IPS-18a (cell line): ENCODE results near the gene SOX5.
A peak's percentile ranks its signal among the peaks of the same experiment; 100 is the strongest.

Source experiments
- H3K27ac ChIP-seq: one replicate; pipeline ENCODE4 v1.5.1; 2013; ENCODE audit warnings: low read length
- H3K27me3 ChIP-seq: one replicate; pipeline ENCODE4 v1.6.1; 2013; ENCODE audit warnings: mild to moderate bottlenecking, low read length; ENCODE audit not compliant: control insufficient read depth, insufficient read depth
- H3K36me3 ChIP-seq: one replicate; pipeline ENCODE4 v1.6.1; 2013; ENCODE audit warnings: low read depth, low read length; ENCODE audit not compliant: control insufficient read depth
- H3K4me1 ChIP-seq: one replicate; pipeline ENCODE4 v1.6.1; 2013; ENCODE audit warnings: low read depth, low read length; ENCODE audit not compliant: control insufficient read depth
- H3K4me3 ChIP-seq: one replicate; pipeline ENCODE4 v1.5.1; 2013; ENCODE audit warnings: low read length
- H3K9ac ChIP-seq: one replicate; pipeline ENCODE4 v1.6.1; 2013; ENCODE audit warnings: mild to moderate bottlenecking, low read length, moderate library complexity
- H3K9me3 ChIP-seq: one replicate; pipeline ENCODE4 v1.6.1; 2013; ENCODE audit warnings: low read depth, low read length; ENCODE audit not compliant: control insufficient read depth

The SOX5 gene

GRCh38 chr12:23587833-23588559, 361.5 kb downstream of the SOX5 start:
- Histone ChIP-seq H3K4me1 (peaks cover 17% of the 10 kb centered on the region), H3K9me3 (no peaks in the 10 kb centered on the region), H3K27ac (no peak overlapping the region), H3K36me3 (no peaks in the 10 kb centered on the region), H3K9ac (no peak overlapping the region), H3K27me3 (no peaks in the 10 kb centered on the region), H3K4me3 (no peak overlapping the region)

GRCh38 chr12:23585782-23586163, 363.7 kb downstream of the SOX5 start:
- Histone ChIP-seq H3K9ac (peak overlapping the region; percentile 78), H3K36me3 (no peaks in the 10 kb centered on the region), H3K4me1 (peaks cover 23% of the 10 kb centered on the region), H3K27me3 (no peaks in the 10 kb centered on the region), H3K9me3 (no peaks in the 10 kb centered on the region), H3K27ac (peak overlapping the region; percentile 95), H3K4me3 (peak overlapping the region; percentile 30)

- Histone ChIP-seq H3K4me3 (peak overlapping the region; percentile 30), H3K9me3 (no peaks in the 10 kb centered on the region), H3K9ac (peak overlapping the region; percentile 78), H3K36me3 (no peaks in the 10 kb centered on the region), H3K27me3 (no peaks in the 10 kb centered on the region), H3K4me1 (peaks cover 23% of the 10 kb centered on the region), H3K27ac (peak overlapping the region; percentile 95)
These were observed 364.2 kb downstream of the SOX5 start for GRCh38 chr12:23585156-23585781.

- Histone ChIP-seq H3K27ac (no peak overlapping the region), H3K27me3 (no peaks in the 10 kb centered on the region), H3K4me3 (no peak overlapping the region), H3K9me3 (no peaks in the 10 kb centered on the region), H3K4me1 (peaks cover 23% of the 10 kb centered on the region), H3K36me3 (no peaks in the 10 kb centered on the region), H3K9ac (no peak overlapping the region)
These were observed 367.6 kb downstream of the SOX5 start for GRCh38 chr12:23581913-23582312.

- Histone ChIP-seq H3K9me3 (no peaks in the 10 kb centered on the region), H3K27ac (no peak overlapping the region), H3K36me3 (no peaks in the 10 kb centered on the region), H3K9ac (no peak overlapping the region), H3K4me1 (peaks cover 7% of the 10 kb centered on the region), H3K4me3 (no peak overlapping the region), H3K27me3 (no peaks in the 10 kb centered on the region)
These were observed 370.2 kb downstream of the SOX5 start for GRCh38 chr12:23579257-23579656.

GRCh38 chr12:23576372-23576771, 373.1 kb downstream of the SOX5 start:
- Histone ChIP-seq H3K4me1 (no peaks in the 10 kb centered on the region), H3K9ac (no peak overlapping the region), H3K27me3 (no peaks in the 10 kb centered on the region)

GRCh38 chr12:23569356-23569755, 380.1 kb downstream of the SOX5 start:
- Histone ChIP-seq H3K9me3 (no peaks in the 10 kb centered on the region), H3K4me1 (no peaks in the 10 kb centered on the region), H3K9ac (no peak overlapping the region), H3K27ac (no peak overlapping the region), H3K36me3 (no peaks in the 10 kb centered on the region), H3K27me3 (no peaks in the 10 kb centered on the region), H3K4me3 (no peak overlapping the region)

More at GRCh38 chr12:23576372-23576771, 373.1 kb downstream of the SOX5 start:
- H3K27ac ChIP-seq, result no peak overlapping the region
- no peak overlapping the region for H3K4me3 ChIP-seq
- H3K9me3 ChIP-seq, result no peaks in the 10 kb centered on the region
- no peaks in the 10 kb centered on the region for H3K36me3 ChIP-seq

GRCh38 chr12:23566133-23566532, 383.3 kb downstream of the SOX5 start:
- no peak overlapping the region for H3K9ac ChIP-seq
- H3K27me3 ChIP-seq, result no peaks in the 10 kb centered on the region
- H3K4me3 ChIP-seq, result no peak overlapping the region
- H3K36me3 ChIP-seq, result no peaks in the 10 kb centered on the region
- H3K9me3 ChIP-seq, result no peaks in the 10 kb centered on the region
- H3K27ac ChIP-seq, result no peak overlapping the region
- H3K4me1 ChIP-seq, result peaks cover 6% of the 10 kb centered on the region

GRCh38 chr12:23564451-23565152, 384.9 kb downstream of the SOX5 start:
- H3K9me3 ChIP-seq, result no peaks in the 10 kb centered on the region
- H3K4me3 ChIP-seq, result no peak overlapping the region
- H3K27ac ChIP-seq, result no peak overlapping the region
- no peaks in the 10 kb centered on the region for H3K27me3 ChIP-seq
- H3K4me1 ChIP-seq, result peaks cover 7% of the 10 kb centered on the region
- no peak overlapping the region for H3K9ac ChIP-seq
- H3K36me3 ChIP-seq, result no peaks in the 10 kb centered on the region

GRCh38 chr12:23561364-23562345, 387.8 kb downstream of the SOX5 start:
- Histone ChIP-seq H3K27me3 (no peaks in the 10 kb centered on the region), H3K27ac (no peak overlapping the region), H3K36me3 (no peaks in the 10 kb centered on the region), H3K9me3 (no peaks in the 10 kb centered on the region), H3K4me3 (no peak overlapping the region), H3K4me1 (peaks cover 7% of the 10 kb centered on the region), H3K9ac (no peak overlapping the region)

GRCh38 chr12:23560611-23561010, 388.9 kb downstream of the SOX5 start:
- H3K9ac ChIP-seq, result no peak overlapping the region
- no peaks in the 10 kb centered on the region for H3K27me3 ChIP-seq
- H3K4me3 ChIP-seq, result no peak overlapping the region
- H3K4me1 ChIP-seq, result peaks cover 7% of the 10 kb centered on the region
- H3K27ac ChIP-seq, result no peak overlapping the region
- no peaks in the 10 kb centered on the region for H3K9me3 ChIP-seq
- H3K36me3 ChIP-seq, result no peaks in the 10 kb centered on the region
